ENCODE results near the gene LARGE1.
A peak's percentile ranks its signal among the peaks of the same experiment; 100 is the strongest.

Gene LARGE1

GRCh38 chr22:33803371-33804282 is 116.6 kb downstream of the LARGE1 start:
- H3K9ac ChIP-seq = no peak overlapping the region
- H3K27me3 ChIP-seq = no peaks in the 10 kb centered on the region
- no peak for TF ChIP-seq Cebpa-rat (IDR thresholded peaks at IDR 0.05)

GRCh38 chr22:33798401-33798800 is 121.9 kb downstream of the LARGE1 start:
- TF ChIP-seq Cebpa-rat (IDR thresholded peaks at IDR 0.05) = no peak
- H3K9ac ChIP-seq = no peak overlapping the region
- peaks cover 32% of the 10 kb centered on the region for H3K9me3 ChIP-seq
- no peak overlapping the region for H3K4me2 ChIP-seq
- H3K27me3 ChIP-seq = no peaks in the 10 kb centered on the region
- no peak overlapping the region for H3K4me3 ChIP-seq
- no peak overlapping the region for H3K27ac ChIP-seq
- H4K20me1 ChIP-seq = 0 out of 2 replicates have a peak, but pooled peaks cover 16% of the 10 kb centered on the region
- H3K4me1 ChIP-seq = peaks cover 9% of the 10 kb centered on the region
- H3K36me3 ChIP-seq = peaks cover 6% of the 10 kb centered on the region; the same call in 1 of the 2 replicates

More at GRCh38 chr22:33803371-33804282, 116.6 kb downstream of the LARGE1 start:
- Histone ChIP-seq H3K4me2 (no peak overlapping the region), H3K27ac (no peak overlapping the region), H4K20me1 (no peaks in the 10 kb centered on the region), H3K4me1 (no peaks in the 10 kb centered on the region), H3K9me3 (peaks cover 34% of the 10 kb centered on the region), H3K36me3 (peaks cover 6% of the 10 kb centered on the region; the same call in 1 of the 2 replicates), H3K4me3 (no peak overlapping the region)

- H3K27me3 ChIP-seq = no peaks in the 10 kb centered on the region
- no peak overlapping the region for H3K4me3 ChIP-seq
- peaks cover 20% of the 10 kb centered on the region for H3K9me3 ChIP-seq
Measured at GRCh38 chr22:33796494-33796893, 123.8 kb downstream of the LARGE1 start.

GRCh38 chr22:33793475-33793874 is 126.8 kb downstream of the LARGE1 start:
- no peaks in the 10 kb centered on the region for H3K27me3 ChIP-seq
- H3K4me1 ChIP-seq = peaks cover 19% of the 10 kb centered on the region
- peaks cover 14% of the 10 kb centered on the region for H3K36me3 ChIP-seq
- H3K4me3 ChIP-seq = no peak overlapping the region
- H3K9ac ChIP-seq = no peak overlapping the region
- peaks cover 36% of the 10 kb centered on the region for H3K9me3 ChIP-seq
- H3K4me2 ChIP-seq = peak overlapping the region; percentile 43
- 0 out of 2 replicates have a peak, but pooled peaks cover 16% of the 10 kb centered on the region for H4K20me1 ChIP-seq
- no peak for TF ChIP-seq Cebpa-rat (IDR thresholded peaks at IDR 0.05)
- no peak overlapping the region for H3K27ac ChIP-seq

More at GRCh38 chr22:33796494-33796893, 123.8 kb downstream of the LARGE1 start:
- Histone ChIP-seq H3K4me1 (peaks cover 19% of the 10 kb centered on the region), H3K27ac (no peak overlapping the region), H4K20me1 (0 out of 2 replicates have a peak, but pooled peaks cover 16% of the 10 kb centered on the region), H3K4me2 (no peak overlapping the region), H3K9ac (no peak overlapping the region), H3K36me3 (peaks cover 9% of the 10 kb centered on the region; the same call in 1 of the 2 replicates)
- TF ChIP-seq Cebpa-rat (IDR thresholded peaks at IDR 0.05) = no peak

- Histone ChIP-seq H3K9ac (no peak overlapping the region), H3K4me2 (peak overlapping the region; percentile 43), H3K27ac (no peak overlapping the region), H3K27me3 (no peaks in the 10 kb centered on the region), H3K4me1 (peaks cover 19% of the 10 kb centered on the region), H3K36me3 (peaks cover 19% of the 10 kb centered on the region), H3K9me3 (peaks cover 42% of the 10 kb centered on the region), H4K20me1 (0 out of 2 replicates have a peak, but pooled peaks cover 16% of the 10 kb centered on the region), H3K4me3 (no peak overlapping the region)
- TF ChIP-seq Cebpa-rat (IDR thresholded peaks at IDR 0.05) = no peak
Measured at GRCh38 chr22:33792832-33793231, 127.4 kb downstream of the LARGE1 start.

- H3K27me3 ChIP-seq = no peaks in the 10 kb centered on the region
- no peak for TF ChIP-seq Cebpa-rat (IDR thresholded peaks at IDR 0.05)
- H3K36me3 ChIP-seq = peaks cover 19% of the 10 kb centered on the region
- H3K4me2 ChIP-seq = no peak overlapping the region
- no peak overlapping the region for H3K9ac ChIP-seq
- H3K27ac ChIP-seq = no peak overlapping the region
- H4K20me1 ChIP-seq = 0 out of 2 replicates have a peak, but pooled peaks cover 8% of the 10 kb centered on the region
- peaks cover 43% of the 10 kb centered on the region for H3K9me3 ChIP-seq
- H3K4me3 ChIP-seq = peak overlapping the region; percentile 20; the same call in 1 of the 2 replicates
- H3K4me1 ChIP-seq = peaks cover 32% of the 10 kb centered on the region
Measured at GRCh38 chr22:33789690-33790253, 130.5 kb downstream of the LARGE1 start.

DNA sequence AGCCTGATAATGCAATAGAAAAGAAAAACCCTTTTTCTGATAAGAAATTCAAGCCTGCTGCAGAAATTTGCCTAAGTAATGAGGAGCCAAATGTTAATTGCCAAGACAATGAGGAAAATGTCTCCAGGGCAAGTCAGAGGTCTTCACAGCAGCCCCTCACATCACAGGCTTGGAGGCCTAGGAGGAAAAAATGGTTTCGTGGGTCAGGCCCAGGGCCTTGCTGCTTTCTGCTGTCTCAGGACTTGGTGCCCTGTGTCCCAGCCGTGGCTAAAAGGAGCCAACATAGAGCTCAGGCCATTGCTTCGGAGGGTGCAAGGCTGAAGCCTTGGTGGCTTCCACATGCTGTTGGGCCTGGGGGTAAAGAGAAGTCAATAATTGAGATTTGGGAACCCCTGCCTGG is 131.3 kb downstream of the LARGE1 start:
- Histone ChIP-seq H3K27me3 (no peaks in the 10 kb centered on the region), H4K20me1 (no peaks in the 10 kb centered on the region), H3K4me2 (no peak overlapping the region), H3K9me3 (peaks cover 43% of the 10 kb centered on the region), H3K36me3 (peaks cover 19% of the 10 kb centered on the region), H3K9ac (no peak overlapping the region), H3K4me1 (peaks cover 27% of the 10 kb centered on the region), H3K27ac (no peak overlapping the region), H3K4me3 (0 out of 2 replicates have a peak overlapping the region, but pooled peaks have one; percentile 20)
- TF ChIP-seq Cebpa-rat (IDR thresholded peaks at IDR 0.05) = no peak

DNA sequence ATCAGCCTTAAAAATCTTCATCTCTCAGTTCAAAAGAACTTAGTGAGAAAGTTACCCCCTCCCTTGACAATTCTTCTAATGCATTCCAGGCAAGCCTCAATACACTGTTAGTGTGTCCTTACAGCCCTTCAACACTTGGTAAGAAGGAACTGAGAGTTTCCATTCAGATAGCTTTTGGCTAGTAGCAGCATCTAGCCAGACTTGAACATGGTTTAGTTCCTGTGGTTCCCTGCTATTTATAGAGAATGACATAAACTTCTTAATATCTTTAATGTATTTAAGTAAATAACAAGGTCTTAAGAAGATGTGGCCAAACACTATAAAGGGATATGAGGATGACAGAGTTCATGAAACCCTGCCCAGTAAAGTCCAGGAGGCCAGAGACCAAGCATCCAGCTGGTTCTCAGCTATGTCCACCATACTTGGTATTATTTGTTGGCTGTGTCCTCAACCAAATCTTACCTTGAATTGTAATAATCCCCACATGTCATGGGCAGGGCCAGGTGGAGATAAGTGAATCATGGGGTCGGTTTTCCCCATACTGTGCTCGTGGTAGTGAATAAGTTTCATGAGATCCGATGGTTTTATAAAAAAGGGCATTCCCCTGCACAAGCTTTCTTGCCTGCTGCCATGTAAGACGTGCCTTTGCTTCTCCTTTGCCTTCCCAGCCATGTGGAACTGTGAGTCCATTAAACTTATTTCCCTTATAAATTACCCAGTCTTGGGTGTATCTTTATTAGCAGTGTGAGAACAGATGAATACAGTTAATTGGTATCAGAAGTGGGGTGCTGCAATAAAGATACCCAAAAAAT is 132.4 kb downstream of the LARGE1 start:
- Histone ChIP-seq H3K27me3 (no peaks in the 10 kb centered on the region), H3K4me1 (peaks cover 18% of the 10 kb centered on the region), H3K9me3 (peaks cover 43% of the 10 kb centered on the region), H3K4me3 (no peak overlapping the region), H3K36me3 (peaks cover 19% of the 10 kb centered on the region), H3K9ac (no peak overlapping the region), H3K4me2 (no peak overlapping the region), H3K27ac (no peak overlapping the region), H4K20me1 (no peaks in the 10 kb centered on the region)
- TF ChIP-seq Cebpa-rat (IDR thresholded peaks at IDR 0.05) = no peak

GRCh38 chr22:33786149-33786548 is 134.1 kb downstream of the LARGE1 start:
- Histone ChIP-seq H3K27ac (no peak overlapping the region), H3K4me2 (no peak overlapping the region; the same call in 1 of the 2 replicates)

More at GRCh38 chr22:33786149-33786548, 134.1 kb downstream of the LARGE1 start:
- no peak overlapping the region for H3K9ac ChIP-seq
- no peaks in the 10 kb centered on the region for H4K20me1 ChIP-seq
- H3K27me3 ChIP-seq = no peaks in the 10 kb centered on the region
- no peak overlapping the region for H3K4me3 ChIP-seq
- peaks cover 13% of the 10 kb centered on the region for H3K4me1 ChIP-seq
- peaks cover 16% of the 10 kb centered on the region for H3K36me3 ChIP-seq
- peaks cover 32% of the 10 kb centered on the region for H3K9me3 ChIP-seq
- no peak for TF ChIP-seq Cebpa-rat (IDR thresholded peaks at IDR 0.05)
